WERI-Rb-1 (cell line): ENCODE results near the gene DPEP2.

Experiments used
- DNase-seq: peaks from one replicate; pipeline ENCODE4 v3.0.0-alpha.2; 2020
- H3K27ac ChIP-seq: fragments of 250-450 bp; sonication (Bioruptor Pico); 2 replicates; pipeline ENCODE4 v1.5.1; 2020; ENCODE audit warnings: mild to moderate bottlenecking, moderate library complexity
- H3K27me3 ChIP-seq: fragments of 250-450 bp; sonication (Bioruptor Pico); 2 replicates; pipeline ENCODE4 v1.5.1; 2021; ENCODE audit warnings: mild to moderate bottlenecking, low read depth, moderate library complexity; ENCODE audit not compliant: insufficient read depth, severe bottlenecking
- H3K36me3 ChIP-seq: fragments of 250-450 bp; sonication (Bioruptor Pico); 2 replicates; pipeline ENCODE4 v1.5.1; 2020; ENCODE audit warnings: mild to moderate bottlenecking, moderate library complexity
- H3K4me3 ChIP-seq: 2 replicates; pipeline ENCODE4 v1.5.1; 2011; ENCODE audit warnings: low read depth, mild to moderate bottlenecking, control low read depth, low read length
- H3K9me3 ChIP-seq: fragments of 250-450 bp; sonication (Bioruptor Pico); 2 replicates; pipeline ENCODE4 v1.5.1; 2021; ENCODE audit warnings: mild to moderate bottlenecking, moderate library complexity; ENCODE audit not compliant: severe bottlenecking
- CTCF ChIP-seq: IDR thresholded peaks from 2 replicates; pipeline ENCODE4 v1.5.1; 2011; ENCODE audit warnings: low read depth, mild to moderate bottlenecking, control low read depth, inconsistent platforms, low read length

The DPEP2 gene

GRCh38 chr16:67992661-67993206, 6.5 kb downstream of the DPEP2 start:
- Histone ChIP-seq H3K4me3 (no peak overlapping the region), H3K27me3 (no peaks in the 10 kb centered on the region), H3K36me3 (no peaks in the 10 kb centered on the region), H3K27ac (no peak overlapping the region), H3K9me3 (no peaks in the 10 kb centered on the region)
- TF ChIP-seq CTCF: no peak
- no peak for DNase-seq

- 0 out of 2 replicates have a peak, but pooled peaks have one; percentile 20 for TF ChIP-seq CTCF
- Histone ChIP-seq H3K4me3 (no peak overlapping the region), H3K27me3 (no peaks in the 10 kb centered on the region), H3K36me3 (no peaks in the 10 kb centered on the region), H3K9me3 (no peaks in the 10 kb centered on the region), H3K27ac (no peak overlapping the region)
- no peak for DNase-seq
Measured at GRCh38 chr16:67990018-67990386, 9.3 kb downstream of the DPEP2 start.

- no peak for DNase-seq
- no peak overlapping the region for H3K4me3 ChIP-seq
- no peak for TF ChIP-seq CTCF
- H3K27me3 ChIP-seq: no peaks in the 10 kb centered on the region
- H3K27ac ChIP-seq: no peak overlapping the region
- no peaks in the 10 kb centered on the region for H3K9me3 ChIP-seq
- H3K36me3 ChIP-seq: no peaks in the 10 kb centered on the region
Measured at GRCh38 chr16:67989322-67990017, 9.8 kb downstream of the DPEP2 start.

- H3K36me3 ChIP-seq: no peaks in the 10 kb centered on the region
- H3K4me3 ChIP-seq: no peak overlapping the region
- H3K9me3 ChIP-seq: no peaks in the 10 kb centered on the region
- H3K27ac ChIP-seq: no peak overlapping the region
- no peaks in the 10 kb centered on the region for H3K27me3 ChIP-seq
- no peak for DNase-seq
- TF ChIP-seq CTCF: no peak
Measured at GRCh38 chr16:67988675-67989074, 10.6 kb downstream of the DPEP2 start.

GRCh38 chr16:67987460-67988160, 11.7 kb downstream of the DPEP2 start:
- Histone ChIP-seq H3K27me3 (no peaks in the 10 kb centered on the region), H3K4me3 (no peak overlapping the region), H3K27ac (no peak overlapping the region), H3K9me3 (no peaks in the 10 kb centered on the region), H3K36me3 (no peaks in the 10 kb centered on the region)
- TF ChIP-seq CTCF: no peak
- no peak for DNase-seq
